Rectal smooth muscle tissue (tissue), 1 donor: ENCODE data around the gene GMPR2.

Experiments
- H3K27ac ChIP-seq: one replicate; pipeline ENCODE4 v1.7.0; 2013; ENCODE audit warnings: low read depth, low read length, inconsistent platforms
- H3K27me3 ChIP-seq: one replicate; pipeline ENCODE4 v1.7.0; 2013; ENCODE audit warnings: low read length; ENCODE audit not compliant: control insufficient read depth, insufficient read depth
- H3K36me3 ChIP-seq: one replicate; pipeline ENCODE4 v1.7.0; 2013; ENCODE audit warnings: low read length; ENCODE audit not compliant: control insufficient read depth, insufficient read depth
- H3K4me1 ChIP-seq: one replicate; pipeline ENCODE4 v1.7.0; 2013; ENCODE audit warnings: low read length; ENCODE audit not compliant: control insufficient read depth, insufficient read depth
- H3K4me3 ChIP-seq: one replicate; pipeline ENCODE4 v1.7.0; 2013; ENCODE audit warnings: low read length
- H3K9ac ChIP-seq: one replicate; pipeline ENCODE4 v1.7.0; 2013; ENCODE audit warnings: low read length

Gene GMPR2

DNA sequence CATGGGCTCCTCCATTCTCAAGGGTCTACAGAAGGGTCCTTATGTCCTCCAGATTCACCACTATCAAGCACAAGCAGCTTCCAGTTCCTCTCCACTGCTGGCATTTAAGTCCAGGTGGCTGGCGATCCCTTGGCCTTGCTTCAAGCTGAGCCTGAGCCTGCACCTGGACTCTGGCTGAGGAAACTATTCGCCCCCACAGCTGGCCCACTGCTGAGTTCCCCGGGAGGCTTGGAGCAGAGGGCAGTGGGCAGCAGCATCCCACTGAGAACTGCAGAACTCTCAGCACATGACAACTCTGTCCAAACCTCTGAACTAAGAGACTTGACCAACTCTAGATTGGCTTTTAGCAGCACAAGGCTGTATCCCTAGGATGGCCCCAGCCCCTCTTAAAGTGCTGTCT, 50.0 kb downstream of the GMPR2 start:
- Histone ChIP-seq H3K36me3 (no peaks in the 10 kb centered on the region), H3K4me3 (no peak overlapping the region), H3K27ac (no peak overlapping the region), H3K4me1 (no peaks in the 10 kb centered on the region), H3K9ac (no peak overlapping the region), H3K27me3 (no peaks in the 10 kb centered on the region)

DNA sequence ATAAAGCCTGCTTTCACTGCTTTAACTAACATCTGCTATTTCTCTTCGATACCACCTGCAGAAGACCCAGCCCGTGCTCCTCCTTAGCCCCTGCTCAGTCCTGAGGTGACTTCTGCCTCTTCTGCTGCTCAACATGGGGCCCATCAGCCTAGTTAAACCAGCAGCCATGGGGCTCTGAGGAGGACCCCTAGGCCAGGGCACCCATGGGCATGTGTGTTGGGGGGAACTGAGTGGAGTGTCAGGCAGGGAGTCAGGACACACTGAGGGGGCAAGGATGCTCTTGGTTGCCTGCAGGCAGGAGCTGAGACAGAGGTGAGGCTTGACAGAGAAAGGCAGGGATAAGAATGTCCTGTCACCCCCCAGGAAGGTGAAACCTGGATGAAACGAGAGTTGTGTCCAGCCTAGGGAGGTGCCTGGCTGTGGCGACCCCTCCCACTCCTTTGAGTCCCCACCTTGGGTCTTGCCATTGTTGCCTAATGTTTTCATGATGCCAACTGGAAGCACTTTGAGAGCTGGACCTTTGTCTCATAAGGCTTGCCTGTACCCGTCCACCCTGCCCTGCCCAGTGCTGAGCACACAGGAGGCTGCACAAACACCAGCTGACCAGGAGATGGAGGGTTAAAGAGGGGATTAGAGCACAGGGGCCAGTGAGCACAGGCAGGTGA, 51.2 kb downstream of the GMPR2 start:
- Histone ChIP-seq H3K27ac (no peak overlapping the region), H3K9ac (no peak overlapping the region), H3K27me3 (no peaks in the 10 kb centered on the region), H3K4me1 (no peaks in the 10 kb centered on the region), H3K4me3 (no peak overlapping the region), H3K36me3 (no peaks in the 10 kb centered on the region)

DNA sequence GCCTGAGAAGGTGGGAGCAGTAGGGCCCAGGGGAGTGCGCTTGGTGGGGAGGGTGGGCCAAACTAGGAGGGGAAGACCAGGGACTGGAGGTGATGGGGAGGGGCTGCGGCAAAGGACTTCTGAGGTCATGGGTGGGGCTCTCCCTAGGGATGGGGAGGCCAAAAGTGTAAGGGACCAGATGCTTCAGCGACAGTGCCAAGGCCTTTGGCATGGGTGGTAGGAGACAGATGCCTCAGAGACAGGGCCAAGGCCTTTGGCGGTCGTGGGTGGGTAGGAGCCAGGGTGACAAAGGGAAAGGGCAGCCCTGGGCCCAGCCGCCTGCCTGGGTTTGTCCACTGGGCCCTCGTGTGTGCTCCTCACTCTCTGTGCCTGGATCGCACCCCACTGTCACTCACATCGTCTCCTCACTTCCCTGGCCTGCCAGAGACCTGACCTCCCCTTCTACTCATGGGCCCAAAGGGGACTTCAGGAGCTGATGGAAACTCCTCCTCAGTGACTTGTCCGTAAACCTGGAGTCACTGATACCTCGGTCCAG, 51.8 kb downstream of the GMPR2 start:
- peaks cover 3% of the 10 kb centered on the region for H3K36me3 ChIP-seq
- no peaks in the 10 kb centered on the region for H3K4me1 ChIP-seq
- no peaks in the 10 kb centered on the region for H3K27me3 ChIP-seq
- H3K4me3 ChIP-seq = no peak overlapping the region
- no peak overlapping the region for H3K27ac ChIP-seq
- H3K9ac ChIP-seq = no peak overlapping the region

GRCh38 chr14:24285351-24285750, 52.6 kb downstream of the GMPR2 start:
- Histone ChIP-seq H3K27ac (no peak overlapping the region), H3K27me3 (no peaks in the 10 kb centered on the region), H3K4me1 (no peaks in the 10 kb centered on the region), H3K4me3 (no peak overlapping the region), H3K9ac (no peak overlapping the region), H3K36me3 (peaks cover 9% of the 10 kb centered on the region)

DNA sequence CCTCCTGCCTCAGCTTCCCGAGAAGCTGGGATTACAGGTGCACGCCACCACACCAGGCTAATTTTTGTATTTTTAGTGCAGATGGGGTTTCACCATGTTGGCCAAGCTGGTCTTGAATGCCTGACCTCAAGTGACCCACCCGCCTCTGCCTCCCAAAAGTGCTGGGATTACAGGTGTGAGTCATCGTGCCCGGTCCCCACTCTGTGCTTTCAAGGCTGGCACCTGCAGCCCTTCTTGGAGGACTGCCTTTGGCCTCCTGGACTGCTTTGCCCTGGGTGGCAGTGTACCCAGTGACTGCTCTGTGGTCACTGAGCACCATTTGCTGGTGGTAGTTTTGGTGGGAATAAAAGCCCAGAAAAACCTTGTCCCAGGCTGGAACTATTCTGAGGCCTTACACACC, 54.3 kb downstream of the GMPR2 start:
- no peak overlapping the region for H3K27ac ChIP-seq
- no peak overlapping the region for H3K4me3 ChIP-seq
- H3K36me3 ChIP-seq = peaks cover 26% of the 10 kb centered on the region
- no peaks in the 10 kb centered on the region for H3K27me3 ChIP-seq
- H3K9ac ChIP-seq = no peak overlapping the region
- H3K4me1 ChIP-seq = no peaks in the 10 kb centered on the region
